GM12874 (cell line): Measurements from ENCODE around the gene DNMT1.

Experiments
- CTCF ChIP-seq: IDR thresholded peaks from 2 replicates; pipeline ENCODE4 v1.5.1; 2011; ENCODE audit warnings: low read depth, mild to moderate bottlenecking, control low read depth, low read length, moderate library complexity; ENCODE audit not compliant: insufficient read depth

Gene DNMT1

GRCh38 chr19:10230861-10231611 is 36.3 kb upstream of the DNMT1 start, which contains the start of gene S1PR2:
Gene S1PR2 (minus strand): TSS chr19:10231331. CDS start chr19:10224905, 6,426 bp downstream.
- peak; percentile 8; the same call in 1 of the 2 replicates for TF ChIP-seq CTCF

- no peak for TF ChIP-seq CTCF
Measured at GRCh38 chr19:10230173-10230860, 35.6 kb upstream of the DNMT1 start.

GRCh38 chr19:10228920-10229319 is 34.2 kb upstream of the DNMT1 start:
- peak; percentile 69 for TF ChIP-seq CTCF

- TF ChIP-seq CTCF = no peak
Measured at GRCh38 chr19:10228393-10228792, 33.6 kb upstream of the DNMT1 start.

- no peak for TF ChIP-seq CTCF
Measured at GRCh38 chr19:10227026-10227971, 32.5 kb upstream of the DNMT1 start.

- TF ChIP-seq CTCF = no peak
Measured at GRCh38 chr19:10226376-10227025, 31.7 kb upstream of the DNMT1 start.
